ENCODE results near the gene HECW1.
"Not testable (repeated sequence)": the region's sequence is repeated elsewhere in the genome, so short reads cannot be mapped to it uniquely, and the experiment has no call there.

HECW1 gene

GRCh38 chr7:43112459-43112940 lies at the start of gene HECW1:
TSS of gene HECW1 (plus strand) at chr7:43112647. CDS start at chr7:43243906, 131,259 bp downstream.
- FAIRE-seq = no peak

DNA sequence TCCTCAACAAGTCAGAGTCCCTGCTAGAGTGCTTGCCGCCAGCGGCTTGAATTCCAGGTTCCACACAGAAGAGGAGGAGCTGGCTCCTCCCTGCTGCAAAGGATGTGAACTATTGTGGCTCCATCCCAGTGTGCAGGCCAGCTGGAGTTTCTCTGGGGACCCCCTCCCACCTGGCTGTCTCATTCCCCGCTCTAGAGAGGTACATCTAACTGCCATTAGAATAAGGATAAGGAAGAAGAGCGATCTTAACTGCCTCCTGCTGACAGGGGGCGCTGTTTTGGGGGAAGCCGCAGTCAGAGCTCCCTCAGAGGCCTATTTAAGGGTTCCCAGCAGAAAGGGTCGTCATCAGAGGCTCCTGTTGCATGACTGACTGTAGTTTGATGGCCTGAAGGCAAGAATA lies 40.8 kb upstream of the HECW1 start:
- FAIRE-seq = no peak

GRCh38 chr7:43072530-43072929 lies 39.9 kb upstream of the HECW1 start:
- no peak for FAIRE-seq

DNA sequence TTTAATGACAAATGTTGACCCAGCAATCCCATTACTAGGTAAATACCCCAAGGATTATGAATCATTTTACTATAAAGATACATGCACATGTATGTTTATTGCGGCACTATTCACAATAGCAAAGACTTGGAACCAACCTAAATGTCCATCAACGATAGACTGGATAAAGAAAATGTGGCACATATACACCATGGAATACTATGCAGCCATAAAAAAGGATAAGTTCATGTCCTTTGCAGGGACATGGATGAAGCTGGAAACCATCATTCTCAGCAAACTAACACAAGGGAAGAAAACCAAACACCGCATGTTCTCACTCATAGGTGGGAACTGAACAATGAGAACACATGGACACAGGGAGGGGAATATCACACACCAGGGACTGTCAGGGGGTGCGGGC lies 38.6 kb upstream of the HECW1 start:
- not testable (repeated sequence) for FAIRE-seq

DNA sequence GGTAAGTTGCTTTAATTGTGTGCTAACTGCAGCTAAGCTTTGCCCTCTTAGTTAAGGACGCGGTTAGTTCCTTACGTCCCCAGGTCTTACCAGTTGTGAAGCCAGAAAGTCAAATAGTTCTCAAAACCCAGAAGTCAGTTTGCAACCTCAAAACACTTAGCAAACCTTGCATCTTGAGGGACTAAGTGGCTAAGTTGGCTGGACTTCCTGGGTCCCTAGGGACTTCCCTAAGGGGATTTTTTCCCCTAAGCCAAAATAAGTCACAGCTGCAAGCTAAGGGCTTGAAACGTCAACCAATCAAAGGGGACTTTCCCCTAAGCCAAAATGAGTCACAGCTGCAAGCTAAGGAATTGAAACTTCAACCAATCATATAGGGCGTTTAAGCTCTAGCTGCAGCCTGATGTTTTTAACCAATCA lies 36.2 kb upstream of the HECW1 start:
- no peak for FAIRE-seq

DNA sequence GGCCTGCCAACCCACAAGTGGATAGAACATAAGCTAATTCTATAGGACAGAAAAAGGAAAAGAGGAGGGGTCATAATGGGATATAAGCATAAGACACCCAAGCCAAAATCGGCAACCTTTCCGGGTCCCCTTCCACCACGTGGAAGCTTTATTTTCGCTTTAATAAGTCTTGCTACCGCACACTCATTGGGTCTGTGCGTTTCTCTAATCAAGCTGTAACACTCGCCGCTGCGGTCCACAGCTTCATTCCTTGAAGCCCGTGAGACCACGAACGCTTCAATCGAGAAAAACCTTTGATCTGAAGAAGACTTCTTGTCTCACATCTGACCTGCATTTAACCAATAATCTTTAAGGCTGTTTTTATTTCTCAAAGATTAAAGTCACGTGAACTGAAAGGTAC lies 35.8 kb upstream of the HECW1 start:
- no peak for FAIRE-seq

GRCh38 chr7:43077285-43077684 lies 35.2 kb upstream of the HECW1 start:
- FAIRE-seq = no peak

DNA sequence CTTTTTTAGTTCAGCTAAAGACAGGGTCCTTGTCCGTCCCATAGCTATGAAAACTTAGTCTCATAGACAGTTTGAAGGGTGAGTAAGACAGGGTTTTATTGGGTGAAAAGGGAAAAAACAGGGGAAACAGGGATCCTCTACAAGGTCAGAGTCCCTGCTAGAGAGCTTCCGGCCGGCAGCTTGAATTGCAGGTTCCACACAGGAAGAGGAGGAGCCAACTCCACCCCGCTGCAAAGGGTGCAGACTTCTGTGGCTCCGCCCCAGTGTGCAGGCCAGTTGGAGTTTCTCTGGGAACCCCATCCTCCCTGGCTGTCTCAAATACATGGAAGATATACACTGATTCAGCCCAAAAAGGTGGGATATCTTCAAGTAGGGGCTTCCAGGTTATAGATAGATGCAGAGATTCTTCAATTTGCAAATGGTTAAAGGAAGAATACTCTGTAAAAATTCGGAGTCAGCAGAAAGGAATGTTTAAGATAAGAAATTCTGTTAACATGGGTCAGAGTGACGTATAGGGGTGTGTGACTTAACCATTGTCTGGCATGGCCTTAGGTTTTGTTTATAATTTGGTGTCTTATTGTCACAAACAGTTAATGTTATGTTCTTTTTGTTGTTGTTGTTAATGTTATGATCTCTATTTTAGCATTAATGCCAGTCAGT lies 34.6 kb upstream of the HECW1 start:
- no peak for FAIRE-seq

- FAIRE-seq = no peak
These were observed 33.7 kb upstream of the HECW1 start for GRCh38 chr7:43078794-43079193.

- no peak for FAIRE-seq
These were observed 30.8 kb upstream of the HECW1 start for GRCh38 chr7:43081603-43082002.

DNA sequence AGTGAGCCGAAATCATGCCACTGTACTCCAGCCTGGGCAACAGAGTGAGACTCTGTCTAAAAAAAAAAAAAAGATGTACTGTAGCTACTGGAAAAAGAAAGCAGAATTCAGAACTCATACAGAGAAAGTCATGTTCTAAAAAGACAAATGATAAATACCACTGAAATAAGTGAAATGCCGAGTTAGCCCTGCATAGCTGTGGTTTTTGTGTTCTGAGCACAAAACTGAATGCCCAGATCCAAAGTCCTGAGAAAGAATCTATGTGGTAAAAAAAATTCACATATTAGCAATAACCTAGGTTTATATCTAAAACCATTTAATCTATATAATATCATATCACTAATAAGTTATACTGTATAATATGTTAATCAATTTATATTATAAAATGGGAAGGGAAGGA lies 29.3 kb upstream of the HECW1 start:
- FAIRE-seq = no peak

DNA sequence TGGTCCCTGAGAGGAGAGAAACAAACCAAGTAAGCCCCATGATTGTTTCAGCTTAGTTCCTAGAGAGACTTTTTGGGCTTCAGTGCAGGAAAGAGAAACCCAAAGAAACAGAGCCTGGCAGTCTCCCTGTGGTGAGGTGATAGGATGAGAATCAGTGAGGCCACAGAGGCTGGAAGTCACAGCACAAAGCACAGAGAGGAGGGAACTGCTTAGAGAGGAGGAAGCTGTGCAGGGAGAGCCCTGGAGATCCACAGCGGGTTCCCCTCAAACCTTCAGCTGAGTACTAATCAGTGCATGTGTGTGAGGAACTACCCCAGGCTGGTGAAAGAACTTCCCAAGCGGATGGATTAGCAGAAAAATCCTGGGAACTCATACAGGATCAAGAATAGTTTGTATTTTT lies 27.4 kb upstream of the HECW1 start:
- no peak for FAIRE-seq

GRCh38 chr7:43085992-43086391 lies 26.5 kb upstream of the HECW1 start:
- FAIRE-seq = no peak

GRCh38 chr7:43092819-43093218 lies 19.6 kb upstream of the HECW1 start:
- no peak for FAIRE-seq

GRCh38 chr7:43096875-43097274 lies 15.6 kb upstream of the HECW1 start:
- FAIRE-seq = no peak

GRCh38 chr7:43099750-43100149 lies 12.7 kb upstream of the HECW1 start:
- FAIRE-seq = no peak

DNA sequence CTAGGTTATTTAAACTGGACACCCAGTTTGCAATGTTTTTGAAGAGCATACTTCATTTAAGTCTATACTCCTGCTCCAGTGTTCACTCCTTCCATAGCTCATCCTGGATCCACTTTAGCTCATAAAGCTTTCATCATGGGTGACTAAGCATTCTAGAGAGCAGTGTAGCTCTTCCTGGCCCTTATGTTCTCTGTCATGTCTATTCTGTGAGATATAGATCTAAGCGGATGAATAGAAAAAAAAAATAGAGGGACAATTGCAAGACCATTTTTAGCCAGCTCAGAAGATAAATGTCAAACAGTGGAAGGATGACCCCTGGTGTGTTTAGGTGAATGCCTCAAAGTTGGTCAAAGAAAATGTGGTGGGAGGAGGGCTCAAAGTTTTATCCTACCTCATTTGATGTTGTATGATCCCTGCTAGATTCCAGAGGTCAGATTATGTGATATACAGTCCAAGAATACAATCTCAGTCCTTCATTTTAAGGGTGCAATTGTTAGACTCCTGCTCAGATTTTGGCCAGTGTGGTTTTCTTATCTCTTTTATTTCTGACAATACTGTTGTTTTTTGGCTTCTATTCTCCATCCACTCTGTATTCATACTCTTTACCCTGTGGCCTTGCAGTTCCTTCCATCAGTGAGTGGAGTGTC lies 7.5 kb upstream of the HECW1 start:
- no peak for FAIRE-seq

- FAIRE-seq = no peak
These were observed 6.8 kb upstream of the HECW1 start for GRCh38 chr7:43105521-43106120.

GRCh38 chr7:43108255-43109011 lies 4.0 kb upstream of the HECW1 start:
- FAIRE-seq = no peak

- no peak for FAIRE-seq
These were observed 1.5 kb upstream of the HECW1 start for GRCh38 chr7:43110791-43111535.

GRCh38 chr7:43111630-43112458 lies 603 bp upstream of the HECW1 start:
- FAIRE-seq = no peak

Measured in endometrium (tissue), 2 donors.